Activated CD4-positive, alpha-beta T cell treated with anti-CD3 and anti-CD28 coated beads, Interleukin-2, amount 10 ng/mL, durations not matched to agents 24 days and 14 days (primary cell): Measurements from ENCODE around the gene DNM2. TPM values are rescaled to one million over a fixed set of nuclear protein-coding genes. Genes with fewer than 3 reads are reported as not detected.
"Not testable (repeated sequence)": the region's sequence is repeated elsewhere in the genome, so short reads cannot be mapped to it uniquely, and the experiment has no call there.

Source experiments
- DNase-seq: peaks from one replicate; pipeline ENCODE4 v3.0.0; 2022
- H3K27ac Mint-ChIP-seq: one replicate; pipeline ENCODE4 v1.8.0; 2022; ENCODE audit warnings: mild to moderate bottlenecking, mixed read lengths
- H3K27me3 Mint-ChIP-seq: one replicate; pipeline ENCODE4 v1.8.0; 2022; ENCODE audit warnings: mixed read lengths
- H3K36me3 Mint-ChIP-seq: one replicate; pipeline ENCODE4 v1.8.0; 2022; ENCODE audit warnings: low read depth, mild to moderate bottlenecking, mixed read lengths
- H3K4me1 Mint-ChIP-seq: one replicate; pipeline ENCODE4 v1.8.0; 2021; ENCODE audit warnings: mixed read lengths
- H3K4me3 Mint-ChIP-seq: one replicate; pipeline ENCODE4 v1.8.0; 2022; ENCODE audit warnings: mild to moderate bottlenecking, moderate library complexity, mixed read lengths
- H3K9me3 Mint-ChIP-seq: one replicate; pipeline ENCODE4 v1.8.0; 2021; ENCODE audit warnings: mixed read lengths
- intact Hi-C: fragments of 100-400 bp; cut with micrococcal nuclease; formaldehyde crosslinking; loops from one replicate; pipeline ENCODE4 v1.15.1; 2023
- total RNA-seq: library from RNA; stranded (reverse); gene quantifications from 2 replicates; pipeline ENCODE4 v1.2.3, GENCODE V29; 2022

Gene DNM2
- total RNA-seq = 198 and 211 TPM in 2 replicates

- peak within 1 kb of the TSS; percentile 99 for H3K4me3 Mint-ChIP-seq
- peak; percentile 100 for DNase-seq
- peaks cover 18% of the 10 kb centered on the region for H3K36me3 Mint-ChIP-seq
- intact Hi-C loops = loop anchor here (1.0 kb wide), 5 partner anchors 14 to 147 kb away; partner anchors contain the start of gene TMED1
- H3K9me3 Mint-ChIP-seq = no peaks in the 10 kb centered on the region
- H3K4me1 Mint-ChIP-seq = peaks cover 22% of the 10 kb centered on the region
- H3K27ac Mint-ChIP-seq = peak within 1 kb of the TSS; percentile 83
- no peaks in the 10 kb centered on the region for H3K27me3 Mint-ChIP-seq
These were observed at the start of gene DNM2 for GRCh38 chr19:10717356-10718204. Gene DNM2, plus strand, starts transcription at chr19:10718079. Its CDS starts 164 bp downstream, at chr19:10718243.

- no peak for DNase-seq
- intact Hi-C loops = no loop called here
- no peak overlapping the region for H3K27ac Mint-ChIP-seq
- peaks cover 38% of the 10 kb centered on the region for H3K36me3 Mint-ChIP-seq
- peaks cover 20% of the 10 kb centered on the region for H3K4me1 Mint-ChIP-seq
- H3K4me3 Mint-ChIP-seq = no peak overlapping the region
- H3K9me3 Mint-ChIP-seq = no peaks in the 10 kb centered on the region
- H3K27me3 Mint-ChIP-seq = no peaks in the 10 kb centered on the region
These were observed 48.6 kb upstream of the DNM2 start for GRCh38 chr19:10669246-10669645.

- peaks cover 20% of the 10 kb centered on the region for H3K4me1 Mint-ChIP-seq
- no peak overlapping the region for H3K4me3 Mint-ChIP-seq
- peaks cover 44% of the 10 kb centered on the region for H3K36me3 Mint-ChIP-seq
- no peak overlapping the region for H3K27ac Mint-ChIP-seq
- DNase-seq = no peak
- H3K27me3 Mint-ChIP-seq = no peaks in the 10 kb centered on the region
- no peaks in the 10 kb centered on the region for H3K9me3 Mint-ChIP-seq
- intact Hi-C loops = no loop called here
These were observed 47.7 kb upstream of the DNM2 start for GRCh38 chr19:10670182-10670581.

- peaks cover 49% of the 10 kb centered on the region for H3K36me3 Mint-ChIP-seq
- intact Hi-C loops = no loop called here
- no peaks in the 10 kb centered on the region for H3K27me3 Mint-ChIP-seq
- H3K27ac Mint-ChIP-seq = no peak overlapping the region
- H3K4me1 Mint-ChIP-seq = peaks cover 19% of the 10 kb centered on the region
- H3K9me3 Mint-ChIP-seq = no peaks in the 10 kb centered on the region
- H3K4me3 Mint-ChIP-seq = no peak overlapping the region
- DNase-seq = no peak
These were observed 46.7 kb upstream of the DNM2 start for GRCh38 chr19:10670876-10671804.

- Mint-ChIP-seq H3K36me3 (peaks cover 47% of the 10 kb centered on the region), H3K4me1 (peaks cover 14% of the 10 kb centered on the region)
- H3K27ac Mint-ChIP-seq, H3K4me3 Mint-ChIP-seq, H3K9me3 Mint-ChIP-seq, DNase-seq, intact Hi-C loops, H3K27me3 Mint-ChIP-seq: not testable (repeated sequence)
These were observed 46.0 kb upstream of the DNM2 start for GRCh38 chr19:10671922-10672321.

- H3K27me3 Mint-ChIP-seq, H3K4me3 Mint-ChIP-seq, H3K27ac Mint-ChIP-seq, H3K4me1 Mint-ChIP-seq, intact Hi-C loops, DNase-seq, H3K9me3 Mint-ChIP-seq: not testable (repeated sequence)
- H3K36me3 Mint-ChIP-seq = peaks cover 62% of the 10 kb centered on the region
These were observed 42.7 kb upstream of the DNM2 start for GRCh38 chr19:10675214-10675613.

- peaks cover 2% of the 10 kb centered on the region for H3K4me1 Mint-ChIP-seq
- H3K9me3 Mint-ChIP-seq = no peaks in the 10 kb centered on the region
- no peaks in the 10 kb centered on the region for H3K27me3 Mint-ChIP-seq
- H3K36me3 Mint-ChIP-seq = peaks cover 64% of the 10 kb centered on the region
- intact Hi-C loops = no loop called here
- no peak overlapping the region for H3K27ac Mint-ChIP-seq
- H3K4me3 Mint-ChIP-seq = no peak overlapping the region
- no peak for DNase-seq
These were observed 40.1 kb upstream of the DNM2 start for GRCh38 chr19:10677751-10678150.

GRCh38 chr19:10678813-10679212 lies 39.1 kb upstream of the DNM2 start:
- Mint-ChIP-seq H3K36me3 (peaks cover 61% of the 10 kb centered on the region), H3K9me3 (no peaks in the 10 kb centered on the region), H3K4me1 (no peaks in the 10 kb centered on the region), H3K27ac (no peak overlapping the region), H3K27me3 (no peaks in the 10 kb centered on the region), H3K4me3 (no peak overlapping the region)
- intact Hi-C loops = no loop called here
- DNase-seq = no peak

GRCh38 chr19:10679743-10680142 lies 38.1 kb upstream of the DNM2 start:
- Mint-ChIP-seq H3K27me3 (no peaks in the 10 kb centered on the region), H3K4me1 (no peaks in the 10 kb centered on the region), H3K4me3 (no peak overlapping the region), H3K9me3 (no peaks in the 10 kb centered on the region), H3K27ac (no peak overlapping the region), H3K36me3 (peaks cover 66% of the 10 kb centered on the region)
- no peak for DNase-seq
- intact Hi-C loops = no loop called here

- H3K4me1 Mint-ChIP-seq = no peaks in the 10 kb centered on the region
- no peaks in the 10 kb centered on the region for H3K9me3 Mint-ChIP-seq
- no peak for DNase-seq
- intact Hi-C loops = no loop called here
- H3K36me3 Mint-ChIP-seq = peaks cover 64% of the 10 kb centered on the region
- H3K4me3 Mint-ChIP-seq = no peak overlapping the region
- H3K27ac Mint-ChIP-seq = no peak overlapping the region
- no peaks in the 10 kb centered on the region for H3K27me3 Mint-ChIP-seq
These were observed 37.2 kb upstream of the DNM2 start for GRCh38 chr19:10680545-10681135.

- no peak for DNase-seq
- no peak overlapping the region for H3K27ac Mint-ChIP-seq
- intact Hi-C loops = no loop called here
- no peaks in the 10 kb centered on the region for H3K9me3 Mint-ChIP-seq
- no peaks in the 10 kb centered on the region for H3K4me1 Mint-ChIP-seq
- no peaks in the 10 kb centered on the region for H3K27me3 Mint-ChIP-seq
- H3K4me3 Mint-ChIP-seq = no peak overlapping the region
- H3K36me3 Mint-ChIP-seq = peaks cover 64% of the 10 kb centered on the region
These were observed 36.2 kb upstream of the DNM2 start for GRCh38 chr19:10681658-10682057.

GRCh38 chr19:10682397-10683063 lies 35.3 kb upstream of the DNM2 start:
- Mint-ChIP-seq H3K9me3 (no peaks in the 10 kb centered on the region), H3K27me3 (no peaks in the 10 kb centered on the region), H3K4me1 (no peaks in the 10 kb centered on the region), H3K36me3 (peaks cover 65% of the 10 kb centered on the region), H3K4me3 (no peak overlapping the region), H3K27ac (no peak overlapping the region)
- intact Hi-C loops = no loop called here
- DNase-seq = no peak

- H3K4me1 Mint-ChIP-seq = no peaks in the 10 kb centered on the region
- H3K27me3 Mint-ChIP-seq = no peaks in the 10 kb centered on the region
- DNase-seq = no peak
- H3K36me3 Mint-ChIP-seq = peaks cover 66% of the 10 kb centered on the region
- intact Hi-C loops = no loop called here
- no peaks in the 10 kb centered on the region for H3K9me3 Mint-ChIP-seq
- H3K27ac Mint-ChIP-seq = no peak overlapping the region
- no peak overlapping the region for H3K4me3 Mint-ChIP-seq
These were observed 34.8 kb upstream of the DNM2 start for GRCh38 chr19:10683064-10683426.
